ENCODE data around the gene GDF15. TPM values are rescaled to one million over a fixed set of nuclear protein-coding genes. Genes with fewer than 3 reads are reported as not detected.

The GDF15 gene
- total RNA-seq, 6 experiments from 2014 or later: 0.88 to 160 (median 57.5) TPM

DNA sequence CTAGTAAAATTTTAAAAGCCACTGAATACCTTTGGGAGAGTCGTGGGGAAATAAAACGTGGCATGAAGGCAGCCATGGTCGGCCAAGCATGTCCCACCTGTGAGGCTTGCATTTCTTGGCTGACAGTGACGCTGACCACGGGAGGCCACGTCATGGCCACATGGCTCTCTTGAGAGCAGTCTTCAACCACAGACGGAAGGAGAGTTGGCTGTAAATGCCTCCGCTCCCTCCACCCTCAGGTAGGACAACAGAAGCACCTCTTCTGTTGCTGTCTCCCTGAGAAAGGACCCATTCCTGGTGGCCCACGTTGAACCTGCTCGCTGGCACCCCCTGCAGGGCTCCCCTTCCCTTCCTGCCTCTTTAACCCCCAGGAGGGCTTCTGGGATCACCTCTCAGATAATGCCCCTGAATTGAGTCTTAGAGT lies 22.1 kb downstream of the GDF15 start:
- ATAC-seq (peak; percentile 59 to 77 (median 68)), DNase-seq (peak in 2 of 3 donors; percentile 55 to 61)
- intact Hi-C loops (cut with DNase I): loop anchor here in 1 of 2 donors (5.0 kb wide), 1 partner anchor 66 kb away; the partner anchor contains the start of gene PGPEP1
- Histone ChIP-seq H3K36me3 (no peaks in the 10 kb centered on the region), H3K4me3 (no peak overlapping the region), H3K27ac (no peak overlapping the region), H3K9me3 (no peaks in the 10 kb centered on the region), H3K27me3 (no peaks in the 10 kb centered on the region), H3K4me1 (peaks cover 0 to 3% (median 0%) of the 10 kb centered on the region in 4 donors)
- 56% methylated on average over 3 of the region's 10 CpGs for WGBS (ENCODE audit: insufficient coverage, low coverage, low lambda C conversion rate, missing lambda C conversion rate)
- TF ChIP-seq, protein P1, sequence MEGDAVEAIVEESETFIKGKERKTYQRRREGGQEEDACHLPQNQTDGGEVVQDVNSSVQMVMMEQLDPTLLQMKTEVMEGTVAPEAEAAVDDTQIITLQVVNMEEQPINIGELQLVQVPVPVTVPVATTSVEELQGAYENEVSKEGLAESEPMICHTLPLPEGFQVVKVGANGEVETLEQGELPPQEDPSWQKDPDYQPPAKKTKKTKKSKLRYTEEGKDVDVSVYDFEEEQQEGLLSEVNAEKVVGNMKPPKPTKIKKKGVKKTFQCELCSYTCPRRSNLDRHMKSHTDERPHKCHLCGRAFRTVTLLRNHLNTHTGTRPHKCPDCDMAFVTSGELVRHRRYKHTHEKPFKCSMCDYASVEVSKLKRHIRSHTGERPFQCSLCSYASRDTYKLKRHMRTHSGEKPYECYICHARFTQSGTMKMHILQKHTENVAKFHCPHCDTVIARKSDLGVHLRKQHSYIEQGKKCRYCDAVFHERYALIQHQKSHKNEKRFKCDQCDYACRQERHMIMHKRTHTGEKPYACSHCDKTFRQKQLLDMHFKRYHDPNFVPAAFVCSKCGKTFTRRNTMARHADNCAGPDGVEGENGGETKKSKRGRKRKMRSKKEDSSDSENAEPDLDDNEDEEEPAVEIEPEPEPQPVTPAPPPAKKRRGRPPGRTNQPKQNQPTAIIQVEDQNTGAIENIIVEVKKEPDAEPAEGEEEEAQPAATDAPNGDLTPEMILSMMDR (IDR thresholded peaks at IDR 0.05): peak; percentile 42 to 64 (median 49)
- no peak for TF ChIP-seq POLR2A (IDR thresholded peaks at IDR 0.05)

DNA sequence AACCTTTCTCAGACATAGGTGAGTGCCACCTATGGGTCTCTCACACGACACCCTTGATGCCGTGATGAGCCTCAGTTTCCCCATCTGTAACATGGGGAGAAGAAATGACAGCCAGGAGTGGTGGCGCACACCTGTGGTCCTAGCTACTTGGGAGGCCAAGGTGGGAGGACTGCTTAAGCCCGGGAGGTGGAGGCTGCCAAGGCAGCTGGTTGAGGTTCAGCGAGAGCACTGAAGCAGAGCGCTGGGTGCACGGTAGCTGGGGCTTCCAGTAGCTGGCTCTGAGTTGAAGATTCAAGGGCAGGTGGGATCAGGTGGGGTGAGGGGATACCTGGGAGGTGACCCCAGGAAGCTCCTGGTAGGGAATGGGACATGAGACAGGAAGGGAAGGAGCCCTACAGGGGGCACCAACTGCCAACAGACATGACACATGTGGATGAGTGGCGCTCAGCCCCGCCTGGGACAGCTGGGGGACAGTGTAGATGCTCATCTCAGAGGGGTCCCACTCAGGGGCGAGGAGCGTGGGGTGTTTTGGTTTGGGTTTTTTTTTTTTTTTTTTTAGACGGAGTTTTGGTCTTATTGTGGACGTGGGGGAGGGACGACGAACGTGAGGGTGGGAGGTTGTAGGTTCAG lies 26.8 kb downstream of the GDF15 start:
- 84% methylated on average over 7 of the region's 16 CpGs for WGBS (ENCODE audit: insufficient coverage, low coverage, low lambda C conversion rate, missing lambda C conversion rate)

DNA sequence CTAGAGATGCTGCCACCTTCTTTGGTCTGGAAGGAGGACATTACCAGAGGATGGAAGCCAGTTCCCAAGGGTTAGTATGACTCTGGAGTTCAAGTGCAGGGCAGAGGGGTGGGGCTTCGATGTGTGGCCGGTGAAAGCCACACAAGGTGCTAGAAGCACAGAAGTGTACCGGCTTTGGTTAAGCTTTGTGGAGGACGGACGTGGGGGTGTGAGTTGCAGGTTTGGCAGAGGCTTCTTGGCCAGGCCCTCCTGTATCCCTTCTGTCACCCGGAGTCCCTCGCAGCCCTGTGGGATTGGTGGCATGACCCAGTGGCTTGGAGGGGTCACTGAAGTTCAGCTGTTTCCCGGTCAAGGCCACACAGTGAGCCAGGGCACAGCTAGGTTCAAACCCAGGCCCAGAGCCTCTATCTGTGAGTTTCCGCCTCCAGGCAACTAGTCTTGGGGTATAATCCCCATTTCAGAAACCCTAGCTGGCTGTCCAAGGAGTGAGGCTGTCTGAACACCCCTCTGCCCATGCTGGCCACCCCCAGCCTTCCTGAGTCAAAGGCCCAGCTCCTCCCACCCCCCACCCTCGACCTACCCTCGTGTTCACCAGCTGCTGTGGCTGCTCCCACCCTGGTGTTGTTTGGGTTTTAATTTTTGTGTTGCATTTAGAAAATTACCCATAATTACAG lies 28.7 kb downstream of the GDF15 start:
- Histone ChIP-seq H3K4me1 (peaks cover 0 to 40% (median 16%) of the 10 kb centered on the region in 4 donors), H3K27me3 (peaks cover 0 to 5% of the 10 kb centered on the region in 2 donors), H3K27ac (peak overlapping the region; percentile 23 to 84 (median 77)), H3K9me3 (no peaks in the 10 kb centered on the region), H3K4me3 (peak overlapping the region in 2 of 3 donors; percentile 4 to 11), H3K36me3 (no peaks in the 10 kb centered on the region)
- peak; percentile 54 to 86 (median 68) for DNase-seq
- peak; percentile 17 to 45 (median 38) for ATAC-seq
- 8% methylated on average over 9 of the region's 11 CpGs for WGBS (ENCODE audit: insufficient coverage, low coverage, low lambda C conversion rate, missing lambda C conversion rate)
- intact Hi-C loops (cut with DNase I): loop anchor here (5.0 to 10.0 kb wide), 2 partner anchors 62 to 140 kb away; partner anchors contain the start of gene IQCN (in 1 of the 2)
- no peak for TF ChIP-seq POLR2A (IDR thresholded peaks at IDR 0.05)
- TF ChIP-seq, protein P1 (IDR thresholded peaks at IDR 0.05): no peak

More for the DNA sequence above, 26.8 kb downstream of the GDF15 start:
- intact Hi-C loops (cut with DNase I): loop anchor here (5.0 to 10.0 kb wide), 2 partner anchors 60 to 138 kb away; partner anchors contain the start of gene IQCN (in 1 of the 2)
- Histone ChIP-seq H3K4me1 (peaks cover 0 to 31% (median 10%) of the 10 kb centered on the region in 4 donors), H3K4me3 (no peak overlapping the region), H3K36me3 (no peaks in the 10 kb centered on the region), H3K27me3 (peaks cover 0 to 5% of the 10 kb centered on the region in 2 donors), H3K27ac (no peak overlapping the region), H3K9me3 (no peaks in the 10 kb centered on the region)
- no peak for TF ChIP-seq POLR2A (IDR thresholded peaks at IDR 0.05)
- TF ChIP-seq, protein P1 (IDR thresholded peaks at IDR 0.05): no peak
- ATAC-seq: no peak
- peak in 1 of 3 donors; percentile 25 for DNase-seq

DNA sequence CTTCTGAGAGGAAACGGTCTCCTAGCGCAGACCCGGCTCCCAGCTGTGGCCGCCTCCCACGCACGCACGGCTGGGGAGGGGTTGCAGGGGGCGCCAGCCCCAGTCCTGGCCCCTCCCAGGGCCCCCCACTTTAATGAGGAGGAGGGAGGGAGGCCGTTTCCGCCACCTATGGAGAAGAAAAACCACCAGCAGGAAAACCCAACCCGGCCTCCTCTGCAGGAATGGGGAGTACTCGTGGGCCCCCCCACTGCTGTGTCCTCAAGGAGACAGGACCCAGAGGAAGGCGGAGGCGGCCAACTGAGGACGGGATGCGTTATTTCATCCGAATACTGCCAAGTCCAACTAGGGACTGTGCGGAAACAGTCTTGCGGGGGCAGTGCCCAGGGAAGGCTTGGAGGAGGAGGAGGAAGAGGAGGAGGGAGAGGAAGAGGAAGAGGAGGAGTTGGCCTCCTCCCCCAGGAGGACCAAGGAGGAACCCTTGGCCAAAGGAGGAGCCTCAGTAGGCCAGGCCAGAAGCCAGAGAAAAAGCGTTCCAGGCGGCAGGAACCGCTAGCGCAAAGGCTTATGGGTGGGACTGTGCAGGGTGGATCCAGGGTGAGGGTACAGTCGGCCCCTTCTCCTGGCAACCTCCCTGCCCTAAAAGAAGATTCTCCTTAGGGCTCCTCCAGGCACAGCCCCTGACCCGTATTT lies 29.4 kb downstream of the GDF15 start:
- Histone ChIP-seq H3K4me3 (peak overlapping the region in 2 of 3 donors; percentile 4 to 11), H3K27ac (peak overlapping the region; percentile 23 to 84 (median 77)), H3K4me1 (peaks cover 0 to 41% (median 16%) of the 10 kb centered on the region in 4 donors), H3K27me3 (peaks cover 0 to 5% of the 10 kb centered on the region in 2 donors), H3K9me3 (no peaks in the 10 kb centered on the region), H3K36me3 (no peaks in the 10 kb centered on the region)
- ATAC-seq: peak; percentile 3 to 24 (median 8)
- WGBS (ENCODE audit: insufficient coverage, low coverage, low lambda C conversion rate, missing lambda C conversion rate): 33% methylated on average over 17 of the region's 25 CpGs
- intact Hi-C loops (cut with DNase I): loop anchor here in 1 of 2 donors (10.0 kb wide), 1 partner anchor 141 kb away; the partner anchor contains the start of gene IQCN
- peak; percentile 60 to 75 (median 72) for DNase-seq
- TF ChIP-seq POLR2A (IDR thresholded peaks at IDR 0.05): peak; percentile 17
- TF ChIP-seq, protein P1 (IDR thresholded peaks at IDR 0.05): no peak
